ENCODE measurements around the gene PRR14.
"Not testable (repeated sequence)": the region's sequence is repeated elsewhere in the genome, so short reads cannot be mapped to it uniquely, and the experiment has no call there.

PRR14 gene

DNA sequence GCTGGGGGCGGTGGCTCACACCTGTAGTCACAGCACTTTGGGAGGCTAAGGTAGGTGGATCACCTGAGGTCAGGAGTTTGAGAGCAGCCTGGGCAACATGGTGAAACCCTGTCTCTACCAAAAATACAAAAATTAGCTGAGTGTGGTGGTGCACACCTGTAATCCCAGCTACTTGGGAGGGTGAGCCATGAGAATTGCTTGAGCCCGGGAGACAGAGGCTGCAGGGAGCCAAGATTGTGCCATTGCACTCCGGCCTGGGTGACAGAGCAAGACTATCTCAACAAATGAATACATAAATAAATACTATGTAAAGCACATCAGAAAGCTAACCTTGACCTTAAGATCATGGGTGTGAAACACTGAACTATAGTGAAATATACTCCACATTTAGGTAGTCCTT, 45.9 kb downstream of the PRR14 start:
- DNase-seq, result not testable (repeated sequence)

GRCh38 chr16:30697264-30698138, 46.7 kb downstream of the PRR14 start:
- no peak for DNase-seq

- DNase-seq, result peak; percentile 97
Measured at GRCh38 chr16:30698139-30698815, 47.5 kb downstream of the PRR14 start.

DNA sequence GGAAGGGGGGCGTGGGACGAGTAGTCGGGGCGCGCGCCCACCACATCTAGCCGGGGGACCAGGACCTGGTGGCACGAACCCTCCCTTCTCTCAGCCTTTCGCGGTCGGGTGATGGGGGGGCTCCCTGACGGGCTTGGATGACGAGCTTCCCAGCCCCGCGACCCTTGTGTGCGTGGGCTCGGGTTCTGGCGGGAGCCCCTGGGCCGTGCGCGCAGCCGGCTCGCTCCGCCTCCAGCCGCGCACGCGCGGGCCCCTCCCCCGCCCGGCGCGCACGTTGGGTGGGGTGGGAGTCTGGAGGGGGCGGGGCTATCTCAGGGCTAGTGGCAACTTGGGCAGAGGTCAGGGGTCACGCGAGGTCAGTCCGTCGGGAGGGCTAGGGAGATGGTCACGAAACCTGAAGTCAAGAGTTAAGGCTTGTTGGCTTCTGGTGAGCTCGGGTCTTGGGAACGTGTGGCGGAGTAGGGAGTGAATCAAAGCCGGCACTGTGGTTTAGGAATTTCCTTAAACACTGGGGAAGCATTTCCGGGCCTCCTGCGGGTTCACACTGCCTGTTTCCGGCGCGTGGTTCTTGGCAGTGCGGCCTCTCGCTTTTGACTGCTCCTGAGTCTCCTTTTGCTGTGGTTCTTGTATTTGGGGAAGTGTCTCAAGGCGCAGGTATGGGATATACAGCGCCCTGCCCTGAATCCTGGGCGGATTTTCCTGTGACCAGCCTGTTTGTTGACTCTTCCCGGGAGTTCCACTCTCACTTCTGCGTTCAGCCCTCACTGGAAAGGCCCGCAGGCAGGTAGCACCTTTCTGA, 48.3 kb downstream of the PRR14 start, which contains the start of gene SRCAP:
TSS of gene SRCAP (plus strand) at position 356 of the 799 bp plus-strand sequence. CDS start 1,654 bp downstream, outside the sequence.
- peak; percentile 87 for DNase-seq

DNA sequence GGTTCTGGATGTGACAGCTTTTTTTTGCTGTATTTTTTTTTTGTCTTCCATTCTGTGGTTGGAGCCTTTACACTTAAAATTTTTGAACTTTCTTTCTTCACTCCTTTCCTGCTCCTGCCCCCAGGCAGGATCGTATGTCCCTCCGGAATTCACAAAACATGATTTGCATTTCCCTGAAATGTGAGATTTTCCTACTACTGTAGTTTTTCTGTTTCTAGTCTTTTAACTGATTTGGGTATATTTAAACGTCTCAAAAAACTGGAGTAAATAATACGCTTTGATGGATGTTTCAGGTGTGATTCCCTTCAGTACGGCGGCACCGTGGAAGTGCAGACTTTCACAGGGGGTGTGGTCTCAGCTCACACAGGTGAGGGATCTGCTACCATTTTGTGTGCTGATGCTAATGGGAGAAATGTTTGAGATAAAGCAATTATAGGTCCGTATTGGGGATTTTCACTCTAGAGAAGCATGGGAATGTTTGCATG, 48.9 kb downstream of the PRR14 start:
- no peak for DNase-seq

DNA sequence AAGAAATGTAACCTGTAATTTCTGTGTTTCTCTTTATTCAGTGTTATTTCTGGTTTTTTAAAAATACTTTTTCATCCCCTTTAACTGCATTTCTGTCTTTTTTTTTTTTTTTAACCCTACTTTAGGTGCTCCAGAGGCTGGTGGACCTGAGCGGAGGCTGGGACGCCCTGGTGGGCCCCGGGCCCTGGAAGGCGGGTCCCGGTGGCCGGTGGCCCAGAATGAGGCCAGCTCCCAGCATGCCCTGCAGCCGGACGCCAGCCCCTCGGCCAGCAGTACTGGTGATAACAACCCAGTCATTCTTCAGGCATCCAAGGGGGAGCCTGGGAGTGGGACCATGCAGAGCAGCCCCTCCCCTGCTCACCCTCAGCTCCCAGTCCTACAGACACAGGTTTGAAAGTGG, 49.7 kb downstream of the PRR14 start:
- no peak for DNase-seq

DNA sequence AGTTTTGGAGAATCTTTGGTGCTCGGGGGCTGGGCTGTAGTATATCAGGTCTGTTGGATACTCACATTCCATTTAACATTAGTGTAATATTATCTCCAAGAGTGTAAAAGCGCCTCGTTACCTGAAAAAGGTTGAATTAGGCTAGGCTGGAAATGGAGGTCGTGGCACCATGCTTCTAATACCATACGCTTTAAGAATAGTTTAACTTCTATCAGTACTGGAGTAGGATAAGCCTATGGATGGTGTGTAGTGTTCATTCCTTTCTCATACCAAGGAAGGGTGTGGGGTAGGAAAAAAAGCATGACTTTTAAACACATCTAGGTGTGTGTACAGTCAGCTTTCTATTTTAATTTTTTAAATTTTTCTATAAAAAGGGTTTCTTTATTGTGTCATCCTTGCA, 50.2 kb downstream of the PRR14 start:
- no peak for DNase-seq

DNA sequence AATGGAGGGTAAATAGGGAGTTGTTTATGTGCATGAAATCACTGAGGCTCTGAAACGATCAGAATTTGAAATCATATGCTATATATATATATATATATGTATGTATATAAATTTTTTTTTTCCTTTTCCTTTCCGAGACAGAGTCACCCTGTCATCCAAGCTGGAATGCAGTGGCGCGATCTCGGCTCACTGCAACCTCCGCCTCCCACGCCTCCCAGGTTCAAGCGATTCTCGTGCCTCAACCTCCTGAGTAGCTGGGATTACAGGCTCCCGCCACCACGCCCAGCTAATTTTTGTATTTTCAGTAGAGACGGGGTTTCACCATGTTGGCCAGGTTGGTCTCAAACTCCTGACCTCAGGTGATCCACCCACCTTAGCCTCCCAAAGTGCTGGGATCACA, 52.3 kb downstream of the PRR14 start:
- DNase-seq, result not testable (repeated sequence)

- DNase-seq, result no peak
Measured at GRCh38 chr16:30703971-30704370, 53.2 kb downstream of the PRR14 start.
